Measurements from ENCODE around the gene SLC9A9. TPM values are rescaled to one million over a fixed set of nuclear protein-coding genes. Genes with fewer than 3 reads are reported as not detected.

The SLC9A9 gene
- total and polyA plus RNA-seq, 4 donors = 3.3 to 15.0 (median 6.1) TPM

DNA sequence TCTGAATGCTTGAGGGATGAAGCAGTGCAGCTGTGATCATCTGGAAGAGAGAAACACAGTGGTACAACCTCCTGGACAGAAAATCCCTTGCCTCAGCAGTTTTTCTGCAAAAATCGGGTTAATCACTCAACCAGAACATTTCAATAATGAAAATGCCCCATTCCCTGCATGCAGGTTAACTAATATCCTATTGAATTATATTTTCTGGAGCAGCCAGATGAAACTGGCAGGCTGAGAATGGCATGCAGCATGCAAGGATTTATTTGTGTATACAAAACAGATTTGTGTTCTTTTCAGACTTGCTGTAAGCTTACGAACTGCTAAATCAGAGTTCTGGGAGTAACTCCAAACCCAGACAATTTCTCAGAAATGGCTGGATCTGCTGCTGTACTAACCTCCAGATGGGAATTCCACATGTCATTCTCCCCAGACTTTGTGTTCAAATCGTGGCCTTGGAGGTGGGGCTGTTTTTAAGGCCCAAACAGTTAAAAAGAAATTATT, 39.1 kb downstream of the SLC9A9 start:
- 47% methylated on average over 3 of the region's 3 CpGs for WGBS
- DNase-seq (ENCODE audit: low spot score) = no peak
- peaks cover 0 to 3% (median 0%) of the 10 kb centered on the region in 4 donors for H3K4me1 ChIP-seq (ENCODE audit: control insufficient read depth in 4 of 4, insufficient read depth in 4 of 4, low read length in 3 of 4)
- no peak overlapping the region for H3K9ac ChIP-seq (ENCODE audit: low read depth in 1 of 2, low read length in 2 of 2)
- H3K9me3 ChIP-seq (ENCODE audit: control insufficient read depth in 4 of 4, low read length in 3 of 4) = no peaks in the 10 kb centered on the region
- TF ChIP-seq SP1 (IDR thresholded peaks at IDR 0.05) (no peak), FOXA2 (IDR thresholded peaks at IDR 0.05) (no peak), RXRA (IDR thresholded peaks at IDR 0.05) (no peak)
- TF ChIP-seq, protein P1, sequence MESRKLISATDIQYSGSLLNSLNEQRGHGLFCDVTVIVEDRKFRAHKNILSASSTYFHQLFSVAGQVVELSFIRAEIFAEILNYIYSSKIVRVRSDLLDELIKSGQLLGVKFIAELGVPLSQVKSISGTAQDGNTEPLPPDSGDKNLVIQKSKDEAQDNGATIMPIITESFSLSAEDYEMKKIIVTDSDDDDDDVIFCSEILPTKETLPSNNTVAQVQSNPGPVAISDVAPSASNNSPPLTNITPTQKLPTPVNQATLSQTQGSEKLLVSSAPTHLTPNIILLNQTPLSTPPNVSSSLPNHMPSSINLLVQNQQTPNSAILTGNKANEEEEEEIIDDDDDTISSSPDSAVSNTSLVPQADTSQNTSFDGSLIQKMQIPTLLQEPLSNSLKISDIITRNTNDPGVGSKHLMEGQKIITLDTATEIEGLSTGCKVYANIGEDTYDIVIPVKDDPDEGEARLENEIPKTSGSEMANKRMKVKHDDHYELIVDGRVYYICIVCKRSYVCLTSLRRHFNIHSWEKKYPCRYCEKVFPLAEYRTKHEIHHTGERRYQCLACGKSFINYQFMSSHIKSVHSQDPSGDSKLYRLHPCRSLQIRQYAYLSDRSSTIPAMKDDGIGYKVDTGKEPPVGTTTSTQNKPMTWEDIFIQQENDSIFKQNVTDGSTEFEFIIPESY (IDR thresholded peaks at IDR 0.05) = no peak
- H3K27me3 ChIP-seq (ENCODE audit: control insufficient read depth in 4 of 4, insufficient read depth in 4 of 4, low read length in 3 of 4) = no peaks in the 10 kb centered on the region
- peak overlapping the region in 1 of 2 donors; percentile 41 for H3K27ac ChIP-seq (ENCODE audit: low read depth in 1 of 2, low read length in 2 of 2)
- no peak overlapping the region for H3K4me3 ChIP-seq (ENCODE audit: low read depth in 1 of 3, low read length in 3 of 3)
- no peaks in the 10 kb centered on the region for H3K36me3 ChIP-seq (ENCODE audit: control insufficient read depth in 4 of 4, insufficient read depth in 3 of 4, low read depth in 1 of 4, low read length in 3 of 4)

DNA sequence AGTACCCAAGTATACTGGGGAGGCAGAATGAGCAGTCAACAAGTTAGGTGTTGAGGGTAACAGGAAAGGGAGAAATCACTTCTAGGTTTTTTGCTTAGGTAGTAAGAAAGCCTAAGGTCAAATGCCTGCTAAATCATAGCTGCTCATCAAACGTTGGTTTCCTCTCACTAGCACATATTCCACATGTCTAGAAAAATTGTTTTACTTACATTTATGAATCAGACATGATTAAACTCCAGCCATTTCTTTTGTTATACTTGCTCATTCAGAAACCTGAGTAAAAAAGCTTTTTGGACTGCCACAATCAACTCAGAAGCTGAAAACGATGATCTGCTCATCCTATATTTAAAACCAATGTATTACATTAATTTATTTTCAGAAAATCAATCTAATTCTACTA, 40.2 kb downstream of the SLC9A9 start:
- no peaks in the 10 kb centered on the region for H3K36me3 ChIP-seq (ENCODE audit: control insufficient read depth in 4 of 4, insufficient read depth in 3 of 4, low read depth in 1 of 4, low read length in 3 of 4)
- WGBS = 67% methylated on average over 2 of the region's 2 CpGs
- H3K4me3 ChIP-seq (ENCODE audit: low read depth in 1 of 3, low read length in 3 of 3) = no peak overlapping the region
- H3K4me1 ChIP-seq (ENCODE audit: control insufficient read depth in 4 of 4, insufficient read depth in 4 of 4, low read length in 3 of 4) = peaks cover 0 to 3% (median 0%) of the 10 kb centered on the region in 4 donors
- DNase-seq (ENCODE audit: low spot score) = no peak
- H3K9ac ChIP-seq (ENCODE audit: low read depth in 1 of 2, low read length in 2 of 2) = no peak overlapping the region
- H3K27me3 ChIP-seq (ENCODE audit: control insufficient read depth in 4 of 4, insufficient read depth in 4 of 4, low read length in 3 of 4) = no peaks in the 10 kb centered on the region
- H3K27ac ChIP-seq (ENCODE audit: low read depth in 1 of 2, low read length in 2 of 2) = no peak overlapping the region
- TF ChIP-seq, protein P2, sequence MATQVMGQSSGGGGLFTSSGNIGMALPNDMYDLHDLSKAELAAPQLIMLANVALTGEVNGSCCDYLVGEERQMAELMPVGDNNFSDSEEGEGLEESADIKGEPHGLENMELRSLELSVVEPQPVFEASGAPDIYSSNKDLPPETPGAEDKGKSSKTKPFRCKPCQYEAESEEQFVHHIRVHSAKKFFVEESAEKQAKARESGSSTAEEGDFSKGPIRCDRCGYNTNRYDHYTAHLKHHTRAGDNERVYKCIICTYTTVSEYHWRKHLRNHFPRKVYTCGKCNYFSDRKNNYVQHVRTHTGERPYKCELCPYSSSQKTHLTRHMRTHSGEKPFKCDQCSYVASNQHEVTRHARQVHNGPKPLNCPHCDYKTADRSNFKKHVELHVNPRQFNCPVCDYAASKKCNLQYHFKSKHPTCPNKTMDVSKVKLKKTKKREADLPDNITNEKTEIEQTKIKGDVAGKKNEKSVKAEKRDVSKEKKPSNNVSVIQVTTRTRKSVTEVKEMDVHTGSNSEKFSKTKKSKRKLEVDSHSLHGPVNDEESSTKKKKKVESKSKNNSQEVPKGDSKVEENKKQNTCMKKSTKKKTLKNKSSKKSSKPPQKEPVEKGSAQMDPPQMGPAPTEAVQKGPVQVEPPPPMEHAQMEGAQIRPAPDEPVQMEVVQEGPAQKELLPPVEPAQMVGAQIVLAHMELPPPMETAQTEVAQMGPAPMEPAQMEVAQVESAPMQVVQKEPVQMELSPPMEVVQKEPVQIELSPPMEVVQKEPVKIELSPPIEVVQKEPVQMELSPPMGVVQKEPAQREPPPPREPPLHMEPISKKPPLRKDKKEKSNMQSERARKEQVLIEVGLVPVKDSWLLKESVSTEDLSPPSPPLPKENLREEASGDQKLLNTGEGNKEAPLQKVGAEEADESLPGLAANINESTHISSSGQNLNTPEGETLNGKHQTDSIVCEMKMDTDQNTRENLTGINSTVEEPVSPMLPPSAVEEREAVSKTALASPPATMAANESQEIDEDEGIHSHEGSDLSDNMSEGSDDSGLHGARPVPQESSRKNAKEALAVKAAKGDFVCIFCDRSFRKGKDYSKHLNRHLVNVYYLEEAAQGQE (IDR thresholded peaks at IDR 0.05) = no peak
- no peak for TF ChIP-seq HNF4A (conservative IDR thresholded peaks at IDR 0.05)
- no peak for TF ChIP-seq GABPA (IDR thresholded peaks at IDR 0.05 in 1 of 2, conservative IDR thresholded peaks at IDR 0.05 in 1 of 2)
- TF ChIP-seq, protein P1 (IDR thresholded peaks at IDR 0.05) = no peak
- no peak for TF ChIP-seq NR2F2 (IDR thresholded peaks at IDR 0.05)
- TF ChIP-seq, protein P3, sequence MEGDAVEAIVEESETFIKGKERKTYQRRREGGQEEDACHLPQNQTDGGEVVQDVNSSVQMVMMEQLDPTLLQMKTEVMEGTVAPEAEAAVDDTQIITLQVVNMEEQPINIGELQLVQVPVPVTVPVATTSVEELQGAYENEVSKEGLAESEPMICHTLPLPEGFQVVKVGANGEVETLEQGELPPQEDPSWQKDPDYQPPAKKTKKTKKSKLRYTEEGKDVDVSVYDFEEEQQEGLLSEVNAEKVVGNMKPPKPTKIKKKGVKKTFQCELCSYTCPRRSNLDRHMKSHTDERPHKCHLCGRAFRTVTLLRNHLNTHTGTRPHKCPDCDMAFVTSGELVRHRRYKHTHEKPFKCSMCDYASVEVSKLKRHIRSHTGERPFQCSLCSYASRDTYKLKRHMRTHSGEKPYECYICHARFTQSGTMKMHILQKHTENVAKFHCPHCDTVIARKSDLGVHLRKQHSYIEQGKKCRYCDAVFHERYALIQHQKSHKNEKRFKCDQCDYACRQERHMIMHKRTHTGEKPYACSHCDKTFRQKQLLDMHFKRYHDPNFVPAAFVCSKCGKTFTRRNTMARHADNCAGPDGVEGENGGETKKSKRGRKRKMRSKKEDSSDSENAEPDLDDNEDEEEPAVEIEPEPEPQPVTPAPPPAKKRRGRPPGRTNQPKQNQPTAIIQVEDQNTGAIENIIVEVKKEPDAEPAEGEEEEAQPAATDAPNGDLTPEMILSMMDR (IDR thresholded peaks at IDR 0.05; ENCODE audit: low read depth, low read length, missing input control) = no peak
- no peak for TF ChIP-seq HNF4G (IDR thresholded peaks at IDR 0.05)
- no peak for TF ChIP-seq RAD21 (IDR thresholded peaks at IDR 0.05)
- TF ChIP-seq SP1 (IDR thresholded peaks at IDR 0.05) = no peak
- TF ChIP-seq YY1 (IDR thresholded peaks at IDR 0.05) = no peak
- TF ChIP-seq, protein P4, sequence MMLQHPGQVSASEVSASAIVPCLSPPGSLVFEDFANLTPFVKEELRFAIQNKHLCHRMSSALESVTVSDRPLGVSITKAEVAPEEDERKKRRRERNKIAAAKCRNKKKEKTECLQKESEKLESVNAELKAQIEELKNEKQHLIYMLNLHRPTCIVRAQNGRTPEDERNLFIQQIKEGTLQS (IDR thresholded peaks at IDR 0.05) = no peak
- TF ChIP-seq RXRA (IDR thresholded peaks at IDR 0.05) = no peak
- TF ChIP-seq JUND (IDR thresholded peaks at IDR 0.05) = no peak
- TF ChIP-seq, protein P5, sequence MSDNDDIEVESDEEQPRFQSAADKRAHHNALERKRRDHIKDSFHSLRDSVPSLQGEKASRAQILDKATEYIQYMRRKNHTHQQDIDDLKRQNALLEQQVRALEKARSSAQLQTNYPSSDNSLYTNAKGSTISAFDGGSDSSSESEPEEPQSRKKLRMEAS (IDR thresholded peaks at IDR 0.05) = no peak
- TF ChIP-seq TAF1 (conservative IDR thresholded peaks at IDR 0.05) = no peak
- no peaks in the 10 kb centered on the region for H3K9me3 ChIP-seq (ENCODE audit: control insufficient read depth in 4 of 4, low read length in 3 of 4)
